Stimulated activated CD8-positive, alpha-beta memory T cell treated with anti-CD3 and anti-CD28 coated beads, Interleukin-7, amount 100 ng/mL, for 4 hours (primary cell): ENCODE measurements around the gene KDSR.

Experiments
- DNase-seq, 2 donors: peaks; one replicate each; pipeline ENCODE4 v3.0.0-alpha.2; 2020; ENCODE audit warnings: low read depth in 2 of 2

The KDSR gene

DNA sequence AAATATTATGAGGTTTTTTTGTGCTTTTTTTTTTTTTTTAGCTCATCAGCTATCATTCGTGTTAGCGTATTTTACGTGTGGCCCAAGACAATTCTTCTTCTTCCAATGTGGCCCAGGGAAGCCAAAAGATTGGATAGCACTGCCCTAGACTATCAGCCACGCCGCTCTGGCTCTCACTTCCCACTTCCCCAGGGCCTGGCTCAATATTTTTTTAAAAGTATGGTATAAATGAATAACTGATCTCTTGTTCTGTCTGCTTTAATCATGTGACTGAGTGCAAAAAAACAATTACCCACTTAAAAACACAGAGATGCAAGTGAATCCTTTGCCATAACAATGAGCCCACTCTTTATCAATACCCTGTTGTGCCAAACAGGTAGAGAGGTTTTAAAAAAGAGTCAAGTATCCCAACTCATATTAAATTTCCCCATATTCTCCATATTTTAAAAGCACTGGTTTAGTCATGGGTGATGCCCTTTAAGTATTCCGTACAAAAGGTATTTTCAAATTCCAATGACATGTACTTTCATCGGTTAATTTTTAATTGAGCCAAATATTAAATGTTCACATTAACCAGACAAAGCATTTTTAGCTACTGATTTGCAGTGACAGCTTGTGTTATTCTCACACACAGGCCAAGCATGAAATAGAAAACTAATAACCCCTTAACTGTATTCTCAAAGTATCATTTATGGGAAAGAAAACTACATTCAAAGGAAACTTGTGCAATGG is 60.0 kb downstream of the KDSR start:
- DNase-seq, result no peak

DNA sequence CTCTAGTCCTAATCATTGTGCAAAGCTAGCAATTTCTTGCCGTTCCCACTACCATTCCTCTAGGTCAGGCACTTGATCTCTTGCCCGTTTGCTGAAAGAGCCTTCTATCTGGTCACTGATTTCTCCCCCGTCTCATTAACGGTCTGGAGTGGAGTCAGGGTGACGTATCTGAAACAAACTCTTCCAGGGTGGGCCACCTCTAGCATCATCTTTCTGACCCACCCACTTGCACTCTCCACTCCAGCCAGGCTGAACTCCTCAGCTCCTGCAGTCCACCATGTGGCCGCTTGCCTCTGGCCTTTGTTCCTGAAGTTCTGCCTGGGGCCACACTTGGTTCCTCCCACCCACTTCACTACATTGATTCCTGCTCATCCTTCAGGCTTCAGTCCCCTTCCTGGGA is 60.8 kb downstream of the KDSR start:
- DNase-seq, result no peak

DNA sequence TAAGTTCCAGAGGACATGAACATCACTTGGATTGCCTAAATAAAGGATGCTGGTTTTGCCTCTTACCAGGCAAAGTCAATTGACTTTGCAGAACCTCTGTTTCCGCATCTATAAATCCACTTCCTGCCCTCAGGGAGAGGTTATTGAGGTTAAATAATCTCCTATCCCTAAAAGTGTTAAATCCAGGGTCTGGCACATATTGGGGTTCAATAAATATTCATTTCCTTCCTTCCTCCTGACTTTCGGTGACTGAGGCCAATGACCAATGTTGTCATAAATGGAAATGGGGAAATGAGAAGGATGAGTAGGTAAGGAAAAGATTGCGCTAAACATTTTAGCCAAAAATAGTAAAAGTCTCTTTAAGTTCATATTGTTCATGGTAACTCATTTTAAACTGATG is 63.5 kb downstream of the KDSR start:
- DNase-seq, result no peak

DNA sequence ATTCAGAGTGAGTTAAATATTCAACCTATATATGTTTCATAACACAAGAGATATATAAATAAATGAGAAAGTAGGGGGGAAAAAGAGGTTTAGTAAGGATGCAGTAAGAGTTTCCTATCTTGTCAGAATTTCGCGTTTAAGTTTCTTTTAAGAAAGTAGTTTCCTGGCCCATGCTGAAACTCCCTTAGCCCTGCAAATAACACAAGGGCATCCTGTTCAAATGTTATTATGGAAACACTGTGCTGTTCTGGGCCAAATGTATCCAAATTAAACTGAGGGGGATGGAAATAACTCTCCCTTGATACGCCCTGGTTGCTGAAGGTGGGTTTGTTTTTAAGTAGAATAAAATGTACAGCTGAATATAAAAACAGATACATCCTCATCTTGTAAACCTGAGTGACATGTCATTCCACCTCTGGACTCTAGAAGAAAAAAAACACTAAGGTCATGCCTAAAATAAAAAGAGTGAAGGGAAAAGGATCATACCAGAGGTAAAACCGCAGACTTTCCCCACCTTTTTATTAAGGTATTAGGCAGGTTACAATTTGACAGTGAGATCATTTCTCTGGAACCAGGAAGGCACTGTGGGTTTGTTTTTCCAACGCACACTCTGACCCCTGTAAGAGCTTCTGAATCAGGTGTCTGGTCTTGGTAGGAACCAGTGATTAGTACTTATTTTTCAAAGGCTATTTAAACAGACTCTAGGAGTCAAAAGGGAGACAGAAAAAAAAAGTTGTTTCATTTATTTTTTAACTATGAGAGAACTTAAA is 64.2 kb downstream of the KDSR start:
- DNase-seq, result no peak

DNA sequence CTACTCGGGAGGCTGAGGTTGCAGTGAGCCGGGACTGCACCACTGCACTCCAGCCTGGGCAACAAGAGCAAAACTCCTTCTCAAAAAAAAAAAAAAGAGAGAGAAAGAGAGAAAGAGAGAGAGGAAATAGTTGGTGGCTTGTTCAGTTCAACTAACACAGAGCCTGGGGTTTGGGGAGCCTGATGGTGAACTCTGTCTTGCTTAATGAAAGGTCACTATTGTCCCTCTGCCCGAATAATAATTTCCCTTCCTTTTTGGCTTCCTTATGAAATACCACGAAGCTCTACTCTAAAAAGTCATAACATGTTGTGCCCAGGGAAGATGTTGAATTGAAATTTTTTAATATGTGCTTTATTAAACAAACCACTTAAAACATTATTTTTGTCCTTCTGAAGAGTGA is 64.8 kb downstream of the KDSR start:
- DNase-seq, result no peak

DNA sequence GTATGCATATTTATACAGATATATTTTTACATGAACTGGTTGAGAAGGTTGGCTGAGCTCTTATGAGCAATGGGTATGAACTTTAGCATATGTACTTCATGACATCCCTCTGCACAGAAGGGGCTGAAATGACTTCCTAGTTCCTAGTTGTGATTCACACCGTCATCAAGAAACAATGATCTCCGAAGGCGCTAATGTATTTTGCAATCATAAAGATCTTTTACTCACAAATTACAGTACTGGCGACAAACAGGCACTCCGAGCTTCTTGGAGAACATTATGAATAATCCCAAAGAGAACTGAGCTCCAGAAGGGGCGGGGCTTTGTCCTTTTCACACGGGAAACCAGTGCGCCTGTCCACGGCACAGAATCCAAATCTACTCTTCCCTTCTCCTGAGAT is 65.6 kb downstream of the KDSR start:
- no peak for DNase-seq

DNA sequence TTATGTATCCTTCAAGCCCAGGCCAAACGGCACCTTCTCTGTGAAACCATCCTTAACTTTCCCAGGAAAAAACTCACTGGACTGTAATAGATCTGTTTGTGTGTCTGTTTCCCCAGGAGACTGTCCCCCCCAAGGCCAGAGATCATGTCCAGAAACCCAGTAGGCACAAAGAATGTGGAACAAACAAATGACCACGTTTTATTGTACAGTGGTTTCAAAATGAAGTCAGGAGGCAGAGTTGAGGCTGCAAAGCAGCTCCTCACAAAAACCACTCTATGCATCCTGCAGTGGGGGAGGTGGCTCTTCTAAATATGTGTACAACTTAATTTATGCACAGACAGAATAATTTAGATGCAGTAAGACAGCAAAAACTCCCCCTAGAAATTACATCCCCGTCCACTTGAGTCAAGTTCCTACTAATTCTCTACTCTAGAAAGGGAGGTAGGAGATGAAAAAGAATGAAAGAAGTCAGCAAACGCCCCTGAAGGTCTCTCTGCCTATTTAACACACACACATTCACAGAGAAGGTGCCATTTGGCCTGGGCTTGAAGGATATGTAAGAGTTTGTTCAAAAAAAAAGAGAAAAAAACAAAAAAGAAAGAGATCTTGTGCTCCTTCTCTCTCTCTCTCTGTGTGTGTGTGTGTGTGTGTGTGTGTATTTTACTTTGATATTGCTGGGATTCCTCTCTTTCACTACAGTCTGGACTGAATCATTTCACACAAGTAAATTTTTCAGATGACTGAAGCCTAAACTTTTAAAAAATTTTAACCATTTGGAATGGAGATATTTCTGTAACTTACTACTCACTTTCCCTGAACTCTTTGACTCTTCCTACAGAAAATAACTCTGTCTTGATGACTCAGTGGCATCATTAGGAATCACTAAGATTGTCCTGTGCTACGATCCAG is 66.9 kb downstream of the KDSR start:
- DNase-seq, result no peak

DNA sequence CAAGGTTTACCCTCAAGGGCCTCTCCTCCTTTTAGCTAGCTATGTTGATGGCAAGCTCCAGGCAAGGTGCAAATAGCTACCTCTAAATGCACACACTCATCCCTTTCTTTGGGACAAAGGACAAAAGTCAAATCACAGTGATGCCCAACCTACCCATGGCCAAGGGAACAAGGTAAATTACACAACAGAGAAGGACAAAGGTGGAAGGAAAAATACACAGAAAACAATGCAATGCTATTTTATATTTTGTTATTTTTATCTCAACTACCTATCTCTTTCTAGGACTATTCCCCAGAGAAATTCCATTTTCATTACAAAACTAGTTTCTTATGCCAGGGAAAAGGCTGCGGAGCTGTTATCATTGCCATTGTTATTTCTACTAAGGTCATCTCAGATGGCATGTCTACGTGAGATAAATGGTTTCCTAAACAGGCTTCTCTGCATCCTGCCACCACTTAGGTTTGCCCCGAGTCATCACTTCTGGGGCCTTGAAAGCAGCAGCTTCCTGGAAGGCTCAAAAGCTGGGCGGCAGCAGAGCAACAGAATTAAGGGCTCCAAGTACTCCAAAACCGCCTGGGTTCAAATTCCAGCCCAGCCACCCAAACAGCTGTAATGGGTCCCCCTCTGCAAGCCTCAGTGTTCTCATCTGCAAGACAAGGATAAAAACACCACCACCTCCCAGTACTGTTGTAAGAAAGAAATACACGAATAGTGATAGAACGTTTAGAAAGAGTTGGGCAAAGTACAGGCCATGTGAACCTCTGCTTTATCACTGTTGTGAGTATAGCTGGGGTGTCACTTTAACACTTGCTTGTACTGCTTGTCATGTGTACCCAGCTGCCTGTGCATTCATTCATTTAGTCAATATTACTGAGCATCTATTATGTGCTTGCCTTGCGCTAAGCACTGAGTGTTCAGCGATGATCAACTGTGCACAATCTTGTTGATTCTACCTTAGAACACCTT is 68.3 kb downstream of the KDSR start:
- DNase-seq, result no peak

DNA sequence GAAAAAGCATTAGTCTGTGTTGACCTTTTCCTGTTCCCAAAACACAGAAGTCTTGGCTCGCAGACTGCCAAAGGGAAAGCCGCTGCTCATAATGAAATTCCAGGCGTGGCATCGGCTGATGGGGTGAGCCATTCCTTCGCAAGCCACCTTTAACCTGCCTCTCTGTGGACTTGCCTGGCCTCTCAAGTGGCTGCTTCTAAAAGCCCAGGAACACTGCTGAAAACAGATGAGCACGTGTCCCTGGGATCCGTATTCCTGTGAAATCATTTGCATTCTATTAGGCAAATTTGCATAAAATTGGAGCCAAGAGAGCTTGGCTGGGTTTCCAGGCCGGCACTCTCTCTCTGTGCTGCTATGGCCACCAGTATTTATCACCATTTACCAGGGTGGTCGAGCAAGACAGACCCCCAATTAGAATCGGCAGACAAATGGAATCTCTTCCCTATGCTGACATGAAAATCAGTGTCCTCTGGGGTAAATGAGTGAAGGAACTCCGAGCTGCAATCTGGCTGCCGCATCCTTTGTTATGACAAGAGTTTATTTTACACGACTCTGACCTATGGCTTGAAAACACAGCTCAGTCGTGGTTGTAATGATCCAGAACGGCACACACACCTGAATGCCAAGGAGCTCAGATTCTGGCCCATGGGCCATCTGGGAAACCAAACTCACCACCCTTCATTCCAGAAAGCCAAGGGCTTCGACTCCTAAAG is 69.2 kb downstream of the KDSR start:
- DNase-seq, result no peak

DNA sequence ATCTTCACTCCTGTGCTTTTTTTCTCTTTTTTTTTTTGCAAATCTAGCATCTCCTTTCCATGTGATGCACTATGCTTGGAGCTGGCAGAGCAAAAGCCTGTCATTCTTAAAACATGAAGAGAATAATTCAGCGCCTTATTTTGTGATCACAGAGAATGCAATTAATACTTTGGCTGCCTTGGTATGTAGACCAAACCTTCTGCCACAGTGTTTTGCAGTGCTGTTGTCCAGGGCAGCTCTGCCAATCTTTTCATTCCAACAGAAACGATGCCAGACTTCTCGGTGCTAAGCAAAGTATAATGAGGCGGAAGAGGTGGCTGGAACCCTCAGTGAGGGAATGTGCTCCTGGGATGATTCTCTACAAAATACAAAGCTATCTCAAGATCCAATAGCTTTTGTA is 73.1 kb downstream of the KDSR start:
- DNase-seq, result no peak

DNA sequence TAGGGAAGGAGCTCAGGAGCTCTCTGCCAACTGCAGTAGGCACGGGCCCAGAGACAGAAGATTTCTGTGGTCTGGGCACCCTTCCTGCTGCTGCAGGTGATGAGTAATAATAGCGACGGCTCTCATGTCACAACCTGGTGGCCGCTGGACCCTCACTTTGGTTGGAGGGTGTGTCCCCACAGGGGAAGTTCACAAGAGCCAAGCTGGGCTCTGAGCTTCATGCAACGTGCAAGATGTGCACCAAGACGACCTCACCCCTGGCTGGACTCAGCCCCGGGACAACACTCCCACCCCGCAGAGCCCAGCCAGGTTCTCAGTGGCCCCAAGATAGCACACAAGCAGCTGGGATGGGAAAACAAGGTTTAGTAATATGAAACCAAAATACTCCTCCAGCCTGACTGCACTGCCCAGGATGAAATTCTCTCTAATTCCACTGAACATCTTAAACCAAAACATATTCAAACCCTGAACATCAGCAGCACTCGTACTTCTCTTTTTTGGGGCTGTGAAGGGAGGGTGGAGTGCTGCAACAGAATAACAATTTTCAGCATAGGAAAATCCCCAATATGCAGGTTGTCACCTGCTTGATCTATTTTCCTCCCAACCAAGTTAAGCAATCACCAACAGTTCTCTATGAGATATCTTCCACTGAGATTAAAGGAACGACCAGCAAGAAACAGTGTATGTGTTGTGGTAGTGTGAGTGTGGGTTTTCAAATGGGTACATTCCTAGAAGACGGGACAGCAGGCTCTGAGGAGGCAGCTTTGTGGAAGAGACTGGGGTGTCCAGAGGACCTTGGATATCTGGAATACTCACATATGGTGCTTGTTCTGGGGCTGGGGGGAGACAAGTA is 73.9 kb downstream of the KDSR start:
- DNase-seq, result no peak

DNA sequence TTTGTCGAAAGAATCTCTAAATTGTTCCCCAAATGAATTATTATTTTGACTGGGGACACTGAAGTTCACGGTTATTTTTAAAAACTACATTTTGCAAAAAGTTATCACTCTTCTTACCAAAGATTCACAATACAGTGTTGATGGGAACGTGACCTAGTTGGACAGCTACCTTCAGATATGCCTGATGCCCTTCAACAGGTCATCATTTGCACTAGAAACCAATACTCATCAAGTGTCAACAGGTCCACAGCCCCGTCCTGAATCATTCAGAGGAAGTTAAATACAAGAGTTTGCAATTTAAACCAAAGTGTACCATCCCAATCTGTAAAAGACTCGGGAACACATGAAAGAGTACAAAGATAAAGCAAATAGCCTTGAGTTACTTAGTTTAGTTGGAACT is 75.7 kb downstream of the KDSR start:
- DNase-seq, result no peak

DNA sequence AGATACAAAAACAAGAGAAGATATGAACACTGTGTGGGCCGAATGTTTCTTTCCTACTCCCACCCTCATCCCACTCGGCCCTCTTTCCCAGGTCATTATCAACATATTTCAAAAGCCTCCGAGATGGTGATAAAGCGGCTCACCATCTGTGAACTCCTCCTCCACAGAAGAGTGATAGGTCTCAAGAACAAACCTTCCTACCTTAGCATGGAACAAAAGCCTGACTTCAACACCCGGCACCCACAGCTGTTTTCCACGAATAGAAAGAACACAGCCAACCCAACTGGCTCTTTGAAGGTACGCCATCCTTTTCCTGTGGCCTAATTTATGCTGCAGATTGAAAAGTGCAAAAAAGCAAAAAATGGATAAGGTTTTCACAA is 76.2 kb downstream of the KDSR start:
- peak; percentile 45 to 50 for DNase-seq

DNA sequence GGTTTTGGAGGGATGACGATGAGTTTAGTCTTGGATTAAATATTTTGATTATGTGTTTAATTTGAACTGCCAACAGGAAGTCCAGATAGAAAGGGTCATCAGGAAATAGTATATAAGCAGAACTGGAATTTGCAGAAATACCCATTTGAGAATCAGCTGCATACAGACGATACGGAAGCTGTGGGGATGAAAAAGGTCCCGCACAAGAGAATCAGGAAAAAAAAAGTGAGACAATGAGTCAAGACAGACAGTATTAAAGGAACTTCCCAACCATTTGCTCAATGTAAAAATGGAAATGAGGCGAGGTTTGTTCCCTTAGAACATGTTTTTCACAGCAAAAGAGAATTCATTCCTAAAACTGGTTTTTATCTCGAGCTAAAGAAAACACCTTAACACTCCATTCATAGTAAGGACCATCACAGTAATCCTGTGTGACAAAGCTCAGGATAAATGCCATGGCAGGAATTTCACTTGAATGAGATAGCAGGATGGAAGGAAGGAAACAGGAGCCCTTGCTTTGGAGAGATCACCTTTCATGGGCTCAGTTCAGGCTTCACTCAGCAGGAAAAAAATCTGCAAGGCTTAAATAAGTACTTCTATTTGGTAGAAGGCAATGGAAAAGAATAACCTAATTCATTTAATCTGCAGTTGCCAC is 76.7 kb downstream of the KDSR start:
- DNase-seq, result no peak

DNA sequence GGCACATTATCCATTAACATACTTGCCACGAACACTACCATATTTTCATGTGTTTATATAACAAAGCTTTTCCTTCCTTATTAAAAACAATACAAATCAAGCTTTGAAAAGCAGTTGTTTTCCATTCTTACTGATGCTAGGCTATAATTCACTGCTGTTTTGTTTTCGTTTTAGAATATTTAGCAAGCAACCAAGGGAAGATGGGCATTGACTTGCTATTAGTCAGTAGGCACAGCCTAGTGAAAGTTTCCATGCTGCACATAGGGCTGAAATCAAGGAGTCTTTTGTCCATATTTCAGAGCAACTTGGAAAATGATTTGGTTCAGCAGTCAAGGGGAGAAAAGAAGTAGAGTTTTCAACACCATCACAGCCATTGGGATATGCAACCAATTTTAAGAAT is 78.7 kb downstream of the KDSR start:
- DNase-seq, result no peak

DNA sequence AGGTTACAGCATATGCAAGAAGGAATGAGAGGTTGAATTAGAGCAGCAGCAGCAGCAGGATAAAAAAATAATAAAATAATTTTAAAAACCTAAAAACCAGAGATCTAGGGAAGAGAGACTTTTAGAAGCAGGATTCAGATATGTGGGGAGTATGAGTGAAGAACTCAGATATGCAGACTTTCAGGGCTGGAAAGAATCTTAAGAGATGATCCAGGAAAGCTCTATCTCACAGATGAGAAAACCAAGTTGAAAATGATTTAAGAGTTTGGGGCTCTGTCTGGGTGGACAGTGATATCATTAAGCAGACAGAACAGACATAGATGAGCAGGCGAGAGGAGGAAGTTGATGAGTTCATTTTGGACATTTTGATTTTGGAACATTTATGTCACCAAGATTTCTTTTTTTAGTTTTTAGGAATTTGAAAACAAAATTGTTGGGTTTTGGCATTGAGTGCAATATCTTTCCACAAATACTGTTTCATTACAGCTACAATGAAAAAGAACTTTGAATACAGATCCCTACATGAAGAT is 79.2 kb downstream of the KDSR start:
- no peak for DNase-seq

DNA sequence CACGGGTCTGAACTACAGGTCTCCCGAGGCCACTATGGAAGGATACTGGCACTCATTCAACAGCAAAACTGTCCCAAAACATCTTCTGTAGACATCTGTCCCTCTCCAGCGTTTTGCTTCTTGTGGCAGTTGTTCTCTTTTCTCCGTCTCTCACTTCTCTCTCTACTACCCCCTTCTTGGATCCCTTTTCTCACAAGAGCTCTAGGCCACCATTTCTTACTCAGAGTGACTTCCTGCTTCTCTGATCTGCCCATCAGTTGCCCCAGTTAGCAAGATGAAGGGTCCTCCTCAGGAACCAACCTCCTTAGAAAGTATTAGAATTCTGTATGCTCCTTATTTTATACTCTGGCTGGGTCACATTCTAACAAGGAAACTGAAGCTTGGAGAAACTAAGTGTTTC is 80.1 kb downstream of the KDSR start:
- DNase-seq, result no peak

DNA sequence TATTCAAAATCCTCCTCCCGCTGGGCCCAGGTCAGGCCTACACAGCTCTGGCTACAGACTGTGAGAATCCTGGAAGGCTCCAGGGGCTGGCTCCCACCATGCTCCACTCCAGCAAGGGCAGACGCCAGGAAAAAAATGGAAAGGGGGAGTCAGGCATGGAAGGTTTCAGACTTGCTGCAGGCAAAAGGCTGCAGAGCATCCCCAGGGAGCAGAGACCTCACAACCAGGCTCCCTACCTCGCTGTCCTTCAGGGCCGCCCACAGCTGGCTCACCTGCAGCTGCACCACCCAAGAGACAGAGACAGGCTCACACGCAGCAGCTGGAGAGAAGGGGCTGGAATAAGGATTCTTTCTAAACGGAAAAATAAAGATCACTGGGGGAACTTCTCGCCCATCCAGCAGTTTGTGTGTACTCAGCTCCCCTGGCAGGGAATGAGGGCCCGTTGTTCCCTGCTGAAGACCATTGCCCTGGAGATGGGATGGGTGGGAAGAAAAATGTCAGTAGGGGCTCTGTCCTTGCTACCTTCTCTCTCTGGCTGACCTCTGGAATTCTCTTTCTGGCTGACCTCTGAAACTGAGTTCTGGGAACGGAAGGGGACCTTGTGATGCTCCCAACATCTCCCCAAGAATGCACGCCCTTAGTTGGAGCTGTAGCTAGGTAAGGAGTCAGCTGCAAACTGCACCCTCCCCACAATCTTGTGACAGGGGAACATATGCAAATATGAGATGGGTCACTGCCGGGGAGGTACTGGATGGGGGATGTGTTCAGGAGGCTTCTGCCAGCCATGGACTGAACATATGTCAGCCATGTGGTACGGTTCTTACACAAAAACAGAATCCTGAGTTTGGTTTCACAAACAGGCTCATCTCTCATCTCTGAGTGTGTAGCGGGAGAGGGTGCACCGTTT is 81.9 kb downstream of the KDSR start:
- DNase-seq, result no peak
